Ishikawa (cell line): ENCODE results near the gene PRPF8.

ENCODE experiments used
- CEBPB ChIP-seq: IDR thresholded peaks from 2 replicates; pipeline ENCODE4 v1.6.1; 2012
- CREB1 ChIP-seq: IDR thresholded peaks from 2 replicates; pipeline ENCODE4 v1.6.1; 2012; ENCODE audit warnings: low read depth
- EGR1 ChIP-seq: IDR thresholded peaks from 2 replicates; pipeline ENCODE4 v1.6.1; 2012
- EP300 ChIP-seq: IDR thresholded peaks from 2 replicates; pipeline ENCODE4 v1.6.1; 2012; ENCODE audit warnings: borderline replicate concordance
- FOXM1 ChIP-seq: IDR thresholded peaks from 2 replicates; pipeline ENCODE4 v1.6.1; 2012; ENCODE audit warnings: low read depth, borderline replicate concordance
- NFIC ChIP-seq: IDR thresholded peaks from 2 replicates; pipeline ENCODE4 v1.6.1; 2012
- RAD21 ChIP-seq: IDR thresholded peaks from 2 replicates; pipeline ENCODE4 v1.6.1; 2012; ENCODE audit warnings: low read depth
- TAF1 ChIP-seq: IDR thresholded peaks from 2 replicates; pipeline ENCODE4 v1.6.1; 2012; ENCODE audit warnings: low read depth, mild to moderate bottlenecking
- TCF12 ChIP-seq: IDR thresholded peaks from 2 replicates; pipeline ENCODE4 v1.6.1; 2012; ENCODE audit warnings: low read depth
- TEAD4 ChIP-seq: IDR thresholded peaks from 2 replicates; pipeline ENCODE4 v1.6.1; 2012
- YY1 ChIP-seq: IDR thresholded peaks from 2 replicates; pipeline ENCODE4 v1.6.1; 2012; ENCODE audit warnings: low read depth
- ZBTB7A ChIP-seq: IDR thresholded peaks from 2 replicates; pipeline ENCODE4 v1.6.1; 2012; ENCODE audit warnings: low read depth
- TF ChIP-seq, protein P1 (sequence below): IDR thresholded peaks from 2 replicates; pipeline ENCODE4 v1.6.1; 2012
- TF ChIP-seq, protein P2 (sequence below): IDR thresholded peaks from 2 replicates; pipeline ENCODE4 v1.6.1; 2012
- TF ChIP-seq, protein P3 (sequence below): IDR thresholded peaks from 2 replicates; pipeline ENCODE4 v1.6.1; 2012; ENCODE audit warnings: low read depth, mild to moderate bottlenecking

The PRPF8 gene

GRCh38 chr17:1617620-1618174 lies 67.0 kb downstream of the PRPF8 start:
- TF ChIP-seq NFIC, result no peak
- no peak for TF ChIP-seq EGR1
- TF ChIP-seq, protein P1, sequence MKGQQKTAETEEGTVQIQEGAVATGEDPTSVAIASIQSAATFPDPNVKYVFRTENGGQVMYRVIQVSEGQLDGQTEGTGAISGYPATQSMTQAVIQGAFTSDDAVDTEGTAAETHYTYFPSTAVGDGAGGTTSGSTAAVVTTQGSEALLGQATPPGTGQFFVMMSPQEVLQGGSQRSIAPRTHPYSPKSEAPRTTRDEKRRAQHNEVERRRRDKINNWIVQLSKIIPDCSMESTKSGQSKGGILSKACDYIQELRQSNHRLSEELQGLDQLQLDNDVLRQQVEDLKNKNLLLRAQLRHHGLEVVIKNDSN, result no peak
- no peak for TF ChIP-seq CEBPB
- TF ChIP-seq TCF12, result no peak
- no peak for TF ChIP-seq TAF1
- no peak for TF ChIP-seq EP300
- TF ChIP-seq ZBTB7A, result no peak
- TF ChIP-seq TEAD4, result no peak

DNA sequence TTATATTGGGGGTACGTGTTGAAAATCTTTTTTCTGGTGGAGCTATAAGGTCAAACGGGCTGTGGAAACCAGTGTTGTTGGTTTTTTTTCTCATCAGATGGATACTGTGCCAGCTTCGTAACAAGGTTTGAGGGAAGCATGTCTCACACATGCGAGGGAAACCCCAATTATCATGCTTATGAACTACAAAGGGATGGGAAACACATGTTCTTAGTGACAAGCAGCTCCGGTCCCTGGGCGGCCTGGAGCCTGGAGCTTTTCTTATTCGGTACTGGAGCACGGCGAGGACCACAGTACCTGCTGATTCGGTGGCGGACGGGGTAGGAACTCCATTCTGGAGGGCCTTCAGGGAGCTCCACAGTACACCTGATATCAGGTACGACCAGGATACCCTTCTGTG lies 68.6 kb downstream of the PRPF8 start:
- TF ChIP-seq NFIC (no peak), TEAD4 (no peak), TAF1 (no peak), EP300 (no peak), CEBPB (no peak), YY1 (no peak), RAD21 (no peak), EGR1 (no peak), TCF12 (no peak), ZBTB7A (no peak), CREB1 (no peak), FOXM1 (no peak)
- TF ChIP-seq, protein P1, result no peak
- TF ChIP-seq, protein P2, sequence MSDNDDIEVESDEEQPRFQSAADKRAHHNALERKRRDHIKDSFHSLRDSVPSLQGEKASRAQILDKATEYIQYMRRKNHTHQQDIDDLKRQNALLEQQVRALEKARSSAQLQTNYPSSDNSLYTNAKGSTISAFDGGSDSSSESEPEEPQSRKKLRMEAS, result no peak
- TF ChIP-seq, protein P3, sequence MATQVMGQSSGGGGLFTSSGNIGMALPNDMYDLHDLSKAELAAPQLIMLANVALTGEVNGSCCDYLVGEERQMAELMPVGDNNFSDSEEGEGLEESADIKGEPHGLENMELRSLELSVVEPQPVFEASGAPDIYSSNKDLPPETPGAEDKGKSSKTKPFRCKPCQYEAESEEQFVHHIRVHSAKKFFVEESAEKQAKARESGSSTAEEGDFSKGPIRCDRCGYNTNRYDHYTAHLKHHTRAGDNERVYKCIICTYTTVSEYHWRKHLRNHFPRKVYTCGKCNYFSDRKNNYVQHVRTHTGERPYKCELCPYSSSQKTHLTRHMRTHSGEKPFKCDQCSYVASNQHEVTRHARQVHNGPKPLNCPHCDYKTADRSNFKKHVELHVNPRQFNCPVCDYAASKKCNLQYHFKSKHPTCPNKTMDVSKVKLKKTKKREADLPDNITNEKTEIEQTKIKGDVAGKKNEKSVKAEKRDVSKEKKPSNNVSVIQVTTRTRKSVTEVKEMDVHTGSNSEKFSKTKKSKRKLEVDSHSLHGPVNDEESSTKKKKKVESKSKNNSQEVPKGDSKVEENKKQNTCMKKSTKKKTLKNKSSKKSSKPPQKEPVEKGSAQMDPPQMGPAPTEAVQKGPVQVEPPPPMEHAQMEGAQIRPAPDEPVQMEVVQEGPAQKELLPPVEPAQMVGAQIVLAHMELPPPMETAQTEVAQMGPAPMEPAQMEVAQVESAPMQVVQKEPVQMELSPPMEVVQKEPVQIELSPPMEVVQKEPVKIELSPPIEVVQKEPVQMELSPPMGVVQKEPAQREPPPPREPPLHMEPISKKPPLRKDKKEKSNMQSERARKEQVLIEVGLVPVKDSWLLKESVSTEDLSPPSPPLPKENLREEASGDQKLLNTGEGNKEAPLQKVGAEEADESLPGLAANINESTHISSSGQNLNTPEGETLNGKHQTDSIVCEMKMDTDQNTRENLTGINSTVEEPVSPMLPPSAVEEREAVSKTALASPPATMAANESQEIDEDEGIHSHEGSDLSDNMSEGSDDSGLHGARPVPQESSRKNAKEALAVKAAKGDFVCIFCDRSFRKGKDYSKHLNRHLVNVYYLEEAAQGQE, result no peak

DNA sequence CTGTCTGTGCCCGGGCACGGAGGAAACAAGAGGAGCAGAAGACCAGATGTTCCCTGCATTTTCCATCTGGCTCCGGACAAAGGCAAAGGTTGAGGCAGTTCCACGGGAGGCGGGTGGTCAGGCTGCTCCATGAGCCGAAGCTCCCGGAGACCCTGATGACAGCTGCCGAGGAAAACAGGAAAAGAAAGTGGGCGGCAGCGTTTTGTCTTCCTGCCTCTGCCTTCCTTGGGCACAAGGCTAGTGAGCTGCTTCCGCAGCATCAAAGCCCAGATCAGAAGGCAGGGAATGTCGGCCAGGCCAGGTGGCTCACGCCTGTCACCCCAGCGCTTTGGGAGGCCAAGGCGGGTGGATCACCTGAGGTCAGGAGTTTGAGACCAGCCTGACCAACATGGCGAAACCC lies 72.3 kb downstream of the PRPF8 start:
- TF ChIP-seq CEBPB, result no peak
- no peak for TF ChIP-seq EGR1
- TF ChIP-seq EP300, result no peak
- TF ChIP-seq FOXM1, result no peak

DNA sequence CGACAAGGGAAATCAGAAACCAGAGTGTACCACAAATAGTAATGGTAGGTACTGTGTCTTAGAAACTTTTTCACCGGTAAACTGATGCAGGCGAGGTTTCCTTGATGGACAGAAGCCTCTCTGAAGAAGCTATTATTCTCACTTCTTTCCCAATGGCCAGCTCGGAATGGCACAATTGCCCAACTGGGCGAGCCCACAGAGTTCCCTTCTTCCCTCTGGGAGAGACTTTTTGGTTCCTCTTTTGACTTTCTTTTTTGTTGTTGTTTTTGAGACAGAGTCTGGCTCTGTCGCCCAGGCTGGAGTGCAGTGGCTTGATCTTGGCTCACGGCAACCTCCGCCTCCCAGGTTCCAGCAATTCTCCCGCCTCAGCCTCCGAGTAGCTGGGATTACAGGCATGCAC lies 73.0 kb downstream of the PRPF8 start:
- TF ChIP-seq EGR1 (no peak), TAF1 (no peak), CEBPB (no peak), TEAD4 (no peak), ZBTB7A (no peak), FOXM1 (no peak), EP300 (no peak)

DNA sequence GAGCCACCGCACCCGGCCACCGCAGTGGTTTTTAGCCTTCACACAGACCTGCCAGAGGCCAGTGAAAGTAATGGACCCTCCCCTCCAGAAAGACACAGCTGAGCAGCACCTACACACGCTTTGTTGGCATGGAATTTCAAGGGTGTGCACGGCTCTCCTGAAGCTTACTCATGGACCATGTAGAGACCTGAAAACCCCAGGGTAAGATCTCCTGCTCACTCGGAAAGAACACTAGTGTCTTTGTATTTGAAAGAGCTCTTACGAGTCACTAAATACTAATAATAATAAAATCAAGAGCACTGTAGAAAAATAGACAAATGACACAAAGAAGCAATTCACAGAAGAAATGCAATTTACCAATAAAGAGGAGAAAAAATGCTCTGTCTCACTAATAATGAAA lies 76.0 kb downstream of the PRPF8 start:
- TF ChIP-seq FOXM1, result no peak
- TF ChIP-seq, protein P3, result no peak
- TF ChIP-seq ZBTB7A, result no peak

GRCh38 chr17:1607971-1608320 lies 76.7 kb downstream of the PRPF8 start:
- no peak for TF ChIP-seq RAD21
- TF ChIP-seq TEAD4, result no peak
- TF ChIP-seq TAF1, result no peak
- TF ChIP-seq, protein P1, result no peak
- TF ChIP-seq FOXM1, result no peak
- TF ChIP-seq NFIC, result no peak
- no peak for TF ChIP-seq CREB1
- TF ChIP-seq, protein P3, result no peak
- TF ChIP-seq CEBPB, result no peak
- TF ChIP-seq YY1, result no peak
- no peak for TF ChIP-seq EGR1
- TF ChIP-seq EP300, result no peak
- no peak for TF ChIP-seq TCF12
- TF ChIP-seq, protein P2, result no peak
- no peak for TF ChIP-seq ZBTB7A
